Dermis blood vessel endothelial cell (primary cell): Measurements from ENCODE around the gene SNAPC3. TPM values are rescaled to one million over a fixed set of nuclear protein-coding genes. Genes with fewer than 3 reads are reported as not detected.
A peak's percentile ranks its signal among the peaks of the same experiment; 100 is the strongest.
"Not testable (repeated sequence)": the region's sequence is repeated elsewhere in the genome, so short reads cannot be mapped to it uniquely, and the experiment has no call there.

Experiments used
- DNase-seq: peaks from one replicate; pipeline ENCODE4 v3.0.0; 2010
- total RNA-seq: library from RNA; depleted of rRNA; stranded (reverse); fragments of >200 nt; gene quantifications from 2 replicates; pipeline ENCODE4 v1.2.3, GENCODE V29; 2014

Gene SNAPC3
- total RNA-seq, 1 donor from 2014 or later, result 45.3 TPM

DNA sequence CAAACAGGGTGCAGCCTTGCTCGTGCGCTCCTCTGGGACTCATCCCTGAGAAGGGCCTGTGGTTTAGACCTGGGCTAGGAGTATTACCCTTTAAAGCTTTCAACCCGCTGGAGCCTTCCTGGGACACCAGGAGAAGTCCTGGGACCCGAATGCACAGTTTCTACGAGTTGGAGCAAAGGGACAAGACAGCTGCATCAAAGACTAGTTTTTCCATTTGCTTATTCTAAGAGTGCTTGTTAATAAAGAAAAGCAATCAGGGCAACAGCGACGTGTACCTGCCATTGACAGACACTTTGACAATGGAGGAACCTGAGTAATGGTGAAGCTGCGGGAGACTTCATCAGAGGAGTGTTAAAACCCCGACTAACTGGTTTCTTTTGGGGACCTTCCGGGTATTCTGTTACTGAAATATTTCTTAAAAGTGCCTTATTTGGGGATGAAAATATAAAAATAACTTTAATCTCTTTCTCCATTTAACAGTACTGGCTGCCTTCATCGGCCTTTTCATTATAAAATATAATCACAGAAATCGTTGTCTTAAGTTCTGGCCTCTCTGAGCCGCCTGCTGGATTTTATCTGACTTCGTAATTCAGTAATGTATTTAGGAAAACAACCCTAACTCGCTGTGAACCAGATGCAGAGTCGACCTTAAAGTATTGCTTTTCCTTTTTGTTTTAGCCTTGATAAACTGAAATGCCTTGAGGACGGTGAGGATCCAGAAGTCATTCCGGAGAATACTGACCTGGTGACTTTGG is 732 bp downstream of the SNAPC3 start:
- peak; percentile 49 for DNase-seq

DNA sequence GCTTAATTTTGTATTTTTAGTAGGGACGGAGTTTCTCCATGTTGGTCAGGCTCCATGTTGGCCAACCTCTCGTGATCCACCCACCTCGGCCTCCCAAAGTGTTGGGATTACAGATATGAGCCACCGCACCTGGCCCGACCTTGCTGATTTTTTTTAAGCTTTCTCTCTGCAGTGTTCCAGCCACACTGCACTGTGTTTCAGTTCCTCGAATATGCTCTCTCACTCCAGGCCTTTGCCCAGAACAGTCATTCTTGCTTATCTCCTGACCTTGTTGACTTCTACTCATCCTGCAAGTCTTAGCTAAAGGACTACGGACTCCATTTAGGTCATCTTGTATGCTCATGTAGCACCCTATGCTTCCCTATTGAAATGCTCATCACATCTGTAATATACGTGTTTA is 3.3 kb downstream of the SNAPC3 start:
- DNase-seq, result no peak

DNA sequence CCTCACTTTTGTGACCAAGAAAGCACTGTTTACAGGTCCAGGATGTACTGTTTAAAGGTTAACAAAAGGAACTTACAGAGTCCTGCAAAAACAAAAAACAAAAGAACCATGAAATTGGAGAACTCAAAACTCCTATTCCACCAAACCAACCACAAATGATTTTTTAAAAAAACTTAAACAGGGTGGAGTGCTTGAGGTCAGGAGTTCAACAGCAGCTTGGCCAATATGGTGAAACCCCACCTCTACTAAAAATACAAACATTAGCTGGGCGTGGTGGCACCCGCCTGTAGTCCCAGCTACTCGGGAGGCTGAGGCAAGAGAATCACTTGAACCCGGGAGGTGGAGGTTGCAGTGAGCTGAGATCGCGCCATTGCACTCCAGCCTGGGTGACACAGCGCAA is 5.0 kb downstream of the SNAPC3 start:
- DNase-seq, result not testable (repeated sequence)

DNA sequence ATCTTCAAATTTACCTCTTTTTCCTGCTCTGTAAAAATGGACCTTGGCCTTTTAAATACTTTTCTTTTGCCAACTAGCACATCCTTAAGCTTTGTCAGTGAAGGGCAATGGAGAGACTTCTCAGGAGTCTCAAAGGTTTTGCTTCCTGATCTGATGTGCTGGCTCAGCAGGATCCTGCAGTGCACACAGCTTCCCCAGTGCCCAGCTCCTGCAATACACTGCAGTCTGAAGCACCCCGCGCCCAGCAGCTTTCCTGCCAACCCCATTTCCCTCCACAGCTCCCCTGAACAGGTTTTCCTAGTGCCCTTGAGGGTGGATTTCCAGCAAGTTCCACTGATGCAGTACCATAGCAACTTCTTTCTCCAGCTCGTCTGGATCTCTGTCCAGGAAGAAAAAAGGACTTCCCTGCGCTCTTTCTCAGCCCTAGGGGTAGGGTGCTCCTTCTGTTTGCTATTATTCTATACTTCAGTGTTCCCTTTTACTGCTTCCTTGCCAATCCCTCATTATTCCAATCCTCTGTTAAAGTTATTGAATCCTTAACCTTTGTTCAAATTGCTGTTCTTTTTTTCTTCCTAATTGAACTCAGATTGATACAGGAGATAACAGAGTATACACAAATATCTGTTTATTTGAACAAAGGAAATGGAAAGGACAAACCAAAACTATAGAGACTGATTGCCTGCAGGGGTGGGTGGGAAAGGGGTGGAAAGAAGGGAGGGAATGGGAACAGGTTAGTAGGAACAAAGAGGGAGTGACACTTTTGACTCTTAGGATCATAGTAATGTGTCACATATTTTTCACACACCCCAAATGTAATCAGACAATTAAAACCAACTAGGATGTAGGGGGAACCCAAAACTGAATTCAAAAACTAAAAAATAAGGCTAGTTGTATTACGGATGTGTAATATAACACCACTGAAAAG is 8.5 kb downstream of the SNAPC3 start:
- peak; percentile 11 for DNase-seq

DNA sequence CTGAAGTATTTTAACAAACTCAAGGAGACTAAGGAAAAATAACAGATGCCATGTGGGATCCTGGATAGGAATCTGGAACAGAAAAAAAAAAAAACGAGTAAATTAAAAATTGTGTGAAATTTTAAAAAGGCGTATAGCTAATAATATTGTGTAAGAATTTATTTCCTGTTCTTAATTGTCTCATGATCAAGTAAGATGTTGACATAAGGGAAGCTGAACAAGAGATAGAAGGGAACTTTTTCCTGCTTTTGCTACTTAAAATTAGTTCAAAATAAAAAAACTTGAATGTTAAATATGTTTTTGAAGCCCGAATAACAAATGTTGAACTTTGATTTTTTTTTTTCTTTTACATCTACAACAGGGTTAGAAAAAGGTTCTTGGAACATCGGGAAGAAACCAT is 10.5 kb downstream of the SNAPC3 start:
- no peak for DNase-seq

DNA sequence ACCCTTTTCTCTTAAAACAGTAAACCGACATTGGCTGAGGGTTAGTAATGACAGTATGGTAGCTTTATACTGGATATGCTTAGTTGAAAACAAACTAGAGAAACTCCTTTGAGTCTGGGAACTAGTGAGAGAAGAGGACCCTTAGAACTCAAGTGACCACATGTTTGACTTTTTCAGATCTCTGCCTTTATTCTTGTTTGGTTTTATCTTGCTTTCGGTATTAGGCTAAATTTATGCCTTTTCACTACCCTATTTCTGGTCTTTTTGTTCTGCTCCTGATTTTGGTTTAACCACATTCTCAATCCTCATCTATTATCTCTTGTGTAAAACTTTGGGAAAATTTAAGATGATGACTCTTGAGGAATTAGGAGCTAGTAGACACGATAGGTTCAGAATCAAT is 11.0 kb downstream of the SNAPC3 start:
- no peak for DNase-seq

DNA sequence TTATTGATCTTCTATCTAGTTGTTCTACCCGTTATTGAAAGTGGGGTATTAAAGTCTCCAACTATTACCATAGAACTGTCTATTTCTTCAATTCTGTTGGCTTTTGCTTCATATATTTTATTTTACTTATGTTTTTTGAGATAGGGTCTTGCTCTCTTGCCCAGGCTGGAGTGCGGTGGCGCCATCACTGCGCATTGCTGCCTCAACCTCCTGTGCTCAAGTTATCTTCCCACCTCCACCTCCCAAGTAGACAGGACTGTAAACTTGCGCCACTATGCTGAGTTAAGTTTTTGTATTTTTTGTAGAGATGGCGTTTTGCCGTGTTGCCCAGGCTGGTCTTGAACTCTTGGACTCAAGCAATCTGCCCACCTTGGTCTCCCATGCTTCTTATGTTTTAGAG is 16.2 kb downstream of the SNAPC3 start:
- DNase-seq, result no peak

DNA sequence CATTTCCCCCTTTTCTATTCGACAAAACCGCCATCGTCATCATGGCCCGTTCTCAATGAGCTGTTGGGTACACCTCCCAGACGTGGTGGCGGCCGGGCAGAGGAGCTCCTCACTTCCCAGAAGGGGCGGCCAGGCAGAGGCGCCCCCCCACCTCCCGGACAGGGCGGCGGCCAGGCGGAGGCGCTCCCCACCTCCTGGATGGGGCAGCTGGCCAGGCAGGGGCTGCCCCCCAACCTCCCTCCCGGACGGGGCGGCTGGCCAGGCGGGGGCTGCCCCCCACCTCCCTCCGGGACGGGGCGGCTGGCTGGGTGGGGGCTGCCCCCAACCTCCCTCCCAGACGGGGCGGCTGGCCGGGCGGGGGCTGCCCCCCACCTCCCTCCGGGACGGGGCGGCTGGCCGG is 19.2 kb downstream of the SNAPC3 start:
- DNase-seq, result not testable (repeated sequence)

DNA sequence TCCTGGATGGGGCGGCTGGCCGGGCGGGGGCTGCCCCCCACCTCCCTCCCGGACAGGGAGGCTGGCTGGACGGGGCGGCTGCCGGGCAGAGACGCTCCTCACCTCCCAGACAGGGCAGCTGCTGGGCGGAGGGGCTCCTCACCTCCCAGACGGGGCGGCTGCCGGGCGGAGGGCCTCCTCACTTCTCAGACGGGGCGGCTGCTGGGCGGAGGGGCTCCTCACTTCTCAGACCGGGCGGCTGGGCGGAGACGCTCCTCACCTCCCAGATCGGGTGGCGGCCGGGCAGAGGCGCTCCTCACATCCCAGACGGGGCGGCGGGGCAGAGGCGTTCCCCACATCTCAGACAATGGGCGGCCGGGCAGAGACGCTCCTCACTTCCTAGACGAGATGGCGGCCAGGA is 19.6 kb downstream of the SNAPC3 start:
- not testable (repeated sequence) for DNase-seq

DNA sequence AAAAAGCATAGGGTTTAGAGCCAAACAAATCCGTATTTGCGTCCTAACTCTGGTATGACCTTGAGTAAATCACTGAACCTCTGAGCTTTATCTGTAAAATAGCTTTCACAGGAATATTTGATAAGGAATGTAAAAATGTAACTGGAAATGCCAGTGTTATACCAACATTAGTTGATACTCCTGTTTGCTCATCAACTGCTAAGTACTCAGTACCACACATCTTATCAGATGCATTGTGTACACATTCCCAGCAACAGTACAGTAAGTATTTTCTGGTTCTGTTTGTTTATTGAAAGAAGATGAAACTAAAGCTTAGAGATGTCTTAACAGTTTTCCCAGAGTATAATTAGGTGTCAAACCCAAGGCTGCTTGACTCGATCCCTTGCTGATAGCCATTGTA is 21.5 kb downstream of the SNAPC3 start:
- DNase-seq, result no peak

DNA sequence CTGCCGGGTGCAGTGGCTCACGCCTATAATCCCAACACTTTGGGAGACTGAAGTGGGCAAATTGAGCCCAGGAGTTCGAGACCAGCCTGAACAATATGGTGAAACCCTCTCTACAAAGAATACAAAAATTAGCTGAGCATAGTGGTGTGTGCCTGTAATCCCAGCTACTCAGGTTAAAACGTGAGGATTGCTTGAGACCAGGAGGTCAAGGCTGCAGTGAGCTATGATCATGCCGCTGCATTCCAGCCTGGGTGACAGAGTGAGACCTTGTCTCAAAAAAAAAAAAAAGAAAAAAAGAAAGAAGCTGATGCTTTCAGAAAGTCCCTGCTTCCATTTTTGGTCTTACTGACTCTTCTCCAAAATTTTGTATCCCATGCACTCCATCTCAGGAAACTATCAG is 31.3 kb downstream of the SNAPC3 start:
- DNase-seq, result no peak

DNA sequence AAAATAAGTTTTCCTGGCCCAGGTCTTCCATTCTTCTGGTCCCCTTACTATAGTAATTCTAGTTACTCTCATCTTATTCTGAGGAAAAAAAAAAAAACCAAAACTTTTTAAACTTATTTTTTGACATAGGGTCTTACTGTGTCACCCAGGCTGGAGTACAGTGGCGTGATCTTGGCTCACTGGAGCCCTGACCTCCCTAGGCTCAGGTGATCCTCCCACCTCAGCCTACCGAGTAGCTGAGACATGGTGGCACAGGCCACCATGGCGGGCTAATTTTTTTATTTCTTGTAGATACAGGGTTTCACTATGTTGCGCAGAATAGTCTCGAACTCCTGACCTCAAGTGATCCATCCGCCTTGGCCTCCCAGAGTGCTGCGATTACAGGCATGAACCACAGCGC is 38.4 kb downstream of the SNAPC3 start:
- DNase-seq, result no peak

DNA sequence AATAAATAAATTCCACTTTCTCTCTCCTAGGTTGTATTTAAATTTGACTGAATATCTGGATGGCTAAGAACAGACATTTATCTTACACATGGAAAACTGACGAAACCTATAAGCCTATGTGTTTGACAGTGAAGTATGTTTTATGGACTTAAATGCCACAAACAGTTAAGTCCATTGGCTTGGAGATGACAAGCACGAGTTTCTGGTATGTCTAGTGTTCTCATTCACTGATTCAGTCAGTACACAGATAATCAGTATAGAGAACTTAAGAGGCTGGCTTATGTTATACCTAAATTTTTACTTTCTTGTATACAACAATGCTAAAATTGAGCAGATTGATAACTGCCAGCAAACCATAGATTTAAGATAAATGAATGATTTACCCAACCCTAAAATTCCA is 38.9 kb downstream of the SNAPC3 start:
- DNase-seq, result no peak

DNA sequence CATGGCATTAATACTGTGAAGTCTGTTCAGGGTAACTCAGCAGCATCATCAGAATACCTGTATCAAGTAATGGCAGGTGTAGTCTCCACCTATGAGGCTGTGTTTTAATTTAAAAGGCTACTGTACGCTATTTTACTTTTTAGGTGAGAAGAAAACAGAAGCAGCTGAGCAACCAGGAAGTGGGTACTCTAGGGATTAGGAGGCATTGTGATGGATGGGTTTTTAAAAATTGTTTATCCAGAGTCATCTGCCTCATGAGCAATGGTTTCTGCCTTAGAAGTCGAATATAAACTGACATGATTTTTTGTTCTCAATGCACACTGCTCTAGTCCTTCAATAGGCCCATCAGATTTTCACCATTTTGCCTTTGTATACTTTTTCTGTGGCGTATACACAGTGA is 45.5 kb downstream of the SNAPC3 start:
- DNase-seq, result no peak

DNA sequence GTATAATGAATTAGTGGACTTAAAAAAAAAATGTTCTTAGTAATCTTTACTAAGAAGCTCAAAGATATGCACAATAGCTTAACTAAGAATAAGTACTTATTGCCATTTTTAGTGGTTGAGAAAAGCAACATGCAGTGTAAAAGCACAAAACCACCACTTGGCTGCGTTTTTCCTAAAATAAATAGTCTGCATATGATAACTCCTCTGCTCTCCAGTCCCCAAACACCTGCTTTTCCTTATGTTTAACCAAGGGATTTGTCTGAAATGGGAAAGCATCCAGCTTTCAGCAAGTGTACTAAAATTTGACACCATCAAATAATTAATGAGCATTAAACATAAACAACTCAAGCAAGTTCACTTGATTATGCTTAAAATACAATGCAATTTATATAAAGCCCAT is 46.7 kb downstream of the SNAPC3 start:
- DNase-seq, result no peak

DNA sequence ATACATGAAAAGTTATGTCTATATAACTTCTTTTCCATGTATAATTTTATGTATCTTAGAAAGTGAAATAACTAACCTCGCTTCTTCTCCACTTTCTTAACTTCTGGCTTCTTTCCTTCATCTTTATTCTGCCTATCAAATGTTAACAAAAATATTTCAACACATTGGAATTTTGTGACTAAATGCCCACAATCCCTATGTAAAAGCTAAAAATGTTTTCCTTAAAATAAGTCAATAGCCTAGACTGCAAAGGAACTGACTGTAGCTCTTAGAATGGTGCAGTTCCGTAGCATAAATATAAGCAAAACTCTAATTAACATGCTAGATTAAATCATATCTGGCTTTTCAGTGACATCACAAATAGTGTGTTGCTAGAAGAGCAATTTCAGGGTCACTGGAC is 47.2 kb downstream of the SNAPC3 start:
- no peak for DNase-seq

DNA sequence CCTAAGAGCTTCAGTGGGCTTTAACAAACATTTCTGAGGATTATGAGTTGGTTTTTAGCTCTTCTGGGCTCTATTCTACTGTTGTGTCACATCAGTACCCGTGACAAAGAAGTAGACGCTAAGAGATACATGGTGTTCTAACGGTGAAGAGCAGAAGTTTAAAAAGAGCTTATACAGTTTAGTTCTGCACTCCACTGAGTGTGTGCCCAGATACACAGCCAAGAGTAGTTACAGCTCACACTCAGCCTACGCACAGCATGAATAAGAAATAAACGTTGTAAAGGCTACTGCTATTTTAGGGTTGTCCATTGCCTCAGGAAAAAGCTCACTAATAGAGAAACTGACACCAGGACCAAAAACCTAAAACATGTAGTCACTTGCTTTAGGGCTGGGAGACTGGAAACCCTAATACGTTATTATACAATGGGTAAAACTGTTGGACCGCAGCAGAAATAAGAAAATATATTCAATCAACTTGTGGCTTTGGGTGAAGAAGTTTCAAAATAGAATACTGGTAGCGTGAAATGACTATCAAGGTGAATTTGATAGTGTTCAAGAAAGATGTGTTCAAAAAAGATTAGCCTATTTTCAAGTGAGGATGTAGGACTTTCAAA is 53.4 kb downstream of the SNAPC3 start:
- no peak for DNase-seq

DNA sequence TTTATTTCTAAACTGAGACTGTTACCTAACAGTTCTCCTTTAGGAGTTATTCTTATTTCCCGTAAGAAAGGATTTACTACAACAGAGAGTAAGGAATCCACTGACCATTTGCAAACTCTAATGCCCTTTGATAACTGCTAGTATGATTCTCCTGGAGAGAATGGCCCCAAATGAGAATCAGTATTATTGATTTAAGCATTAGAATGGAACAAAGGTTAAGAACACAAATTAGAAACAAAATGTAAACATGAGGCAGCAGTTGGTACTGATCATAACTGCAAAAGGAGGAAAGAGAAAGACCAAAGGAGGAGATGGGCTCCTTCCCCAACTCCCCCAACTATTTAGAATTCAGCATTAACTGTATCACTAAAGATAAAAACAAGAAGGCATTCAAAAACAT is 57.4 kb downstream of the SNAPC3 start:
- DNase-seq, result no peak

DNA sequence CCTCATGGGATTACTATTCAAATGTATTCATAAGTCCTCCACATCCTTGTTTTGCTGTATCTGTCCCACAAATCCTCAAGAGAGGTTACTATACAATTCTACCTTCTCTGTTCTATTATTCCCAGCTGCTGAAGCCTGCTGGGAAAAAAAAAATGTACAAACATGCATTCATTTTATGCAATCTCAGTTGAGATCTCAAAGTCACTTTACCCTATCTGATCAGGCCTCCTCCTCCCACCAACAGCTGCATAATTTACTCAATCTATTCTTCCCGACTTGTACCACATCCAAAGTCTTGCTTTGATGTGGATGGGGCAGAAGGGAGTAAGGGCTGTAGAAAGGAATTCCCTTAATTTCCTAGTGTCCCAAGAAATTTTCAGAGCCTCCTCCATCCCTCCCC is 59.5 kb downstream of the SNAPC3 start:
- DNase-seq, result no peak

DNA sequence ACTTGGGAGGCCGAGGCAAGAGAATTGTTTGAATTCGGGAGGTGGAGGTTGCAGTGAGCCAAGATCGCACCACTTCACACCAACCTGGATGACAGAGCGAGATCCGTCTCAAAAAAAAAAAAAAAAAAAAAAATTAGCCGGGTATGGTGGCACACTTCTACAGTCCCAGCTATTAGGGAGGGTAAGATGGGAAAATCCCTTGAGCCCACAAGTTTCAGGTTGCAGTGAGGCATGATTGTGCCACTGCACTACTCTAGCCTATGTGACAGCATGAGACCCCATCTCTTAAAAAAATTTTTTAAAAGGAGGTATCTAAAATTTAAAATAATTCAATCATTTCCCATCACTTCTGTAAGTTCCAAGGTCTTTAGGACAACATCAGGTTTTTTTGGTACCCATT is 62.1 kb downstream of the SNAPC3 start:
- DNase-seq, result no peak

DNA sequence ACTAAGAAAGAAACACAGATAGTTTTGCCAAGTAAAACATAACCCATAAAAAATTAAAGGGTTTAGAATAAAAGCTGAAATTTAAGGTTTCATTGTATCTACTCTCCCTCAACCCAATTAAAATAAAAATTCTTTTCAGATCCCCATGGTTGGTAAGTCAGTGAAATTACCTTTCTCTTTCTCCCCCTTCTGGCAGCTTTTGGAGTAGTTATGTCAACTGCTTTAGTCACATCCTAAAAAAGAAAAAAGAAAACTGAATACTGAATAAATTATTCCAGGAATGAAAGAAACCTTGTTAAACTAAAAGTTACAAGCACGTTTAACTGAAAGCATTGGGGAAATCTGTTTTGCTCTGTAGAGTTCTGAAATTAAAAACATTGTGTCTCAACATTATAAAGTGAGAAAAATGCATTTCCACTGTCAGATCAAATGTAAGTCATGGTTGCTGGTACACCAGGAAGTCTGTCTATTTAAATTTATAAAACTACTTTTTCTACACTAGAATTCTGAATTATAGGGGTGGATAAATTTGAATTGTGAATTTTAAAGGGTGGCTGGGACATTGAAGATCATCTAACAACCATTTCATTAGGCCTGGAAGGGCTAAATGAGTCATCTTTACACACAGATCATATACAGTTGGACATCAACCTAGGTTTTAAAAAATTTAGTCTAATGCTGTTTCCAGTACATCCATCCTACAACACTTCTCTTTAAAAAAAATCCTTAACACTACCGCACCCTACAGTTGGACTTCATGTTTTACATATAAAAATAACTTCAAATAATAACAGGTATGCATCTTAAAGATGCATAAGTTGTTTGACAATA is 63.4 kb downstream of the SNAPC3 start:
- peak; percentile 43 for DNase-seq

DNA sequence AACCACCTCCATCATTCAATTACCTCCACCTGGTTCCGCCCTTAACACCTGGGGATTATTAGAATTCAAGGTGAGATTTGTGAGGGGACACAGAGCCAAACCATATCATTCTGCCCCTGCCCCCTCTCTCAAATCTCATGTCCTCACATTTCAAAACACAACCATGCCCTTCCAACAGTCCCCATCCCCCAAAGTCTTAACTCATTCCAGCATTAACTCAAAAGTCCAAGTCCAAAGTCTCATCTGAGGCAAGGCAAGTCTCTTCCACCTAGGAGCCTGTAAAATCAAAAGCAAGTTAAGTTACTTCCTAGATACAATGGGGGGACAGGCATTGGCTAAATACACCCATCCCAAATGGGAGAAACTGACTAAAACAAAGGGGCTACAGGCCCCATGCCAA is 69.3 kb downstream of the SNAPC3 start:
- no peak for DNase-seq
